UCSD-AML1 (cell line): Measurements from ENCODE around the gene TUBA1B.
A peak's percentile ranks its signal among the peaks of the same experiment; 100 is the strongest.
"Not testable (repeated sequence)": the region's sequence is repeated elsewhere in the genome, so short reads cannot be mapped to it uniquely, and the experiment has no call there.

Experiments
- DNase-seq: peaks from one replicate; lab custom pipeline; 2025; ENCODE audit not compliant: unreplicated experiment; lab: John Stamatoyannopoulos, UW

The TUBA1B gene

GRCh38 chr12:49127971-49128370 lies 3.2 kb downstream of the TUBA1B start:
- not testable (repeated sequence) for DNase-seq

- no peak for DNase-seq
These were observed 4.1 kb downstream of the TUBA1B start for GRCh38 chr12:49126852-49127763.

- peak; percentile 22 for DNase-seq
These were observed 10.0 kb downstream of the TUBA1B start for GRCh38 chr12:49121047-49121696.

GRCh38 chr12:49111206-49111605 lies 20.0 kb downstream of the TUBA1B start:
- DNase-seq = no peak

GRCh38 chr12:49110464-49111155 lies 20.6 kb downstream of the TUBA1B start, which contains the start of gene LMBR1L:
Gene LMBR1L (minus strand): TSS chr12:49110847. CDS start chr12:49110555, 292 bp downstream.
- peak; percentile 93 for DNase-seq

- DNase-seq = no peak
These were observed 21.3 kb downstream of the TUBA1B start for GRCh38 chr12:49109641-49110463.

- DNase-seq = peak; percentile 53
These were observed 22.2 kb downstream of the TUBA1B start for GRCh38 chr12:49108958-49109404.

- DNase-seq = no peak
These were observed 25.6 kb downstream of the TUBA1B start for GRCh38 chr12:49105504-49106084.

- DNase-seq = no peak
These were observed 26.4 kb downstream of the TUBA1B start for GRCh38 chr12:49104822-49105221.

GRCh38 chr12:49100380-49100779 lies 30.8 kb downstream of the TUBA1B start:
- DNase-seq = no peak

- no peak for DNase-seq
These were observed 32.5 kb downstream of the TUBA1B start for GRCh38 chr12:49098703-49099102.

GRCh38 chr12:49098035-49098451 lies 33.2 kb downstream of the TUBA1B start:
- DNase-seq = peak; percentile 52

GRCh38 chr12:49097381-49097780 lies 33.8 kb downstream of the TUBA1B start:
- no peak for DNase-seq

- no peak for DNase-seq
These were observed 36.2 kb downstream of the TUBA1B start for GRCh38 chr12:49094975-49095365.

- no peak for DNase-seq
These were observed 36.8 kb downstream of the TUBA1B start, which contains the start of gene DHH for GRCh38 chr12:49094160-49094974. Gene DHH (minus strand): TSS chr12:49094801. CDS start chr12:49094512, 289 bp downstream.

GRCh38 chr12:49093792-49094159 lies 37.4 kb downstream of the TUBA1B start:
- no peak for DNase-seq

GRCh38 chr12:49092816-49093406 lies 38.3 kb downstream of the TUBA1B start:
- no peak for DNase-seq

- DNase-seq = peak; percentile 60
These were observed 38.9 kb downstream of the TUBA1B start for GRCh38 chr12:49092086-49092815.

- DNase-seq = no peak
These were observed 39.4 kb downstream of the TUBA1B start for GRCh38 chr12:49091836-49092085.
